ENCODE measurements around the gene LRRK1.

DNA sequence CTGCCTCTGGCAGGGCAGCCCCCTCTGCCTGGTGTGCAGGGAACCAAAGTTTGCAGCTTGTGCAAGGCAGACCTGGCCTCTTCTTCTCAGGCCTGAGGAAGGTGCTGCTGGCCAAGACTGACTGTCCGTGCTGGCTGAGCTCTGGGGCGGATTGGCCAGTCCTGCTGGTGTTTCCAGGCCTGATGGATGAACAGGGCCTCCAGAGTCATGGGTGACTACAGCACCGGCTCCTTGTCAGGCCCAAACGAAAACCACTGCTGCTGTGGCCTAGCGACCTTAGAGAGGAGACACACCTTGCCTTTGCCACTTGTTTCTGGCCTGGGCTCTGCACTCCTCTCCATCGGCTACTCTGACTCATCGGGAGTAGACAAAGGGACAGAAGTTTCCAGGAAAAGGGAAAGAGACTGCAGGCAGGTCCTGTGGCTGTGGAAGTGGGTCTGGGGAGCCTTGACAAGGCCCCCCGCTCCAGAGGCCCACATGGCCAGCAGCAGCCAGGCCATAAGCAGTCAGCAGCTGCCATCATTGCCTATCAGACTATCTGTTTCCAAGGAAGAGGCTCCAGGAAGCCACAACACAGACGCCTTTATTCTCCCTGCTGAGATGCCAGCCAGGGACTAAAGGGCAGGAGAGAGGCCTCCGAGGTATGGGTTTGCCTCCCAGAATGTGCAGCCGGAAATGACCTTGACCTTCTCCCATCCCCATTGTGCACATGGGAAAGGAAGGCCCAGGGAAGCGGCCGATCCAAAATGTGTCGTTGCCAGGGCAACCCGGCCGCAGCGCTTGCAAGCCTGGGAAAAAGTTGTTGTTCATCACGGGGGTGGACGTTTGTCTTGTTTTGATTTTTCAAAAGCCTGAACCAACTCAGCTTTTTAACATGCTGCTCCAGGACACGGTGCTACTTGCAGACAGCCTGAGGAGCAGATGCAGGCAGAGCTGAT, 172.2 kb downstream of the LRRK1 start:
- TF ChIP-seq, protein P1, sequence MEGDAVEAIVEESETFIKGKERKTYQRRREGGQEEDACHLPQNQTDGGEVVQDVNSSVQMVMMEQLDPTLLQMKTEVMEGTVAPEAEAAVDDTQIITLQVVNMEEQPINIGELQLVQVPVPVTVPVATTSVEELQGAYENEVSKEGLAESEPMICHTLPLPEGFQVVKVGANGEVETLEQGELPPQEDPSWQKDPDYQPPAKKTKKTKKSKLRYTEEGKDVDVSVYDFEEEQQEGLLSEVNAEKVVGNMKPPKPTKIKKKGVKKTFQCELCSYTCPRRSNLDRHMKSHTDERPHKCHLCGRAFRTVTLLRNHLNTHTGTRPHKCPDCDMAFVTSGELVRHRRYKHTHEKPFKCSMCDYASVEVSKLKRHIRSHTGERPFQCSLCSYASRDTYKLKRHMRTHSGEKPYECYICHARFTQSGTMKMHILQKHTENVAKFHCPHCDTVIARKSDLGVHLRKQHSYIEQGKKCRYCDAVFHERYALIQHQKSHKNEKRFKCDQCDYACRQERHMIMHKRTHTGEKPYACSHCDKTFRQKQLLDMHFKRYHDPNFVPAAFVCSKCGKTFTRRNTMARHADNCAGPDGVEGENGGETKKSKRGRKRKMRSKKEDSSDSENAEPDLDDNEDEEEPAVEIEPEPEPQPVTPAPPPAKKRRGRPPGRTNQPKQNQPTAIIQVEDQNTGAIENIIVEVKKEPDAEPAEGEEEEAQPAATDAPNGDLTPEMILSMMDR (IDR thresholded peaks at IDR 0.05): no peak
- TF ChIP-seq POLR2A (IDR thresholded peaks at IDR 0.05): no peak
- TF ChIP-seq POLR2AphosphoS5 (IDR thresholded peaks at IDR 0.05): no peak
- no peak for TF ChIP-seq EP300 (IDR thresholded peaks at IDR 0.05; ENCODE audit: low read depth)

All from transverse colon (tissue), 4 donors.